Chondrocyte (in vitro differentiated cells): ENCODE measurements around the gene DEAF1. TPM values are rescaled to one million over a fixed set of nuclear protein-coding genes. Genes with fewer than 3 reads are reported as not detected.

Experiments used
- DNase-seq: peaks from one replicate; pipeline ENCODE4 v3.0.0; 2021; ENCODE audit warnings: mixed read lengths, low spot score
- H3K27ac Mint-ChIP-seq: one replicate; pipeline ENCODE4 v1.8.0; 2021; ENCODE audit warnings: mild to moderate bottlenecking, moderate library complexity, mixed read lengths; ENCODE audit not compliant: unreplicated experiment
- H3K27me3 Mint-ChIP-seq: 2 replicates; pipeline ENCODE4 v1.8.0; 2021; ENCODE audit warnings: low read depth, mixed read lengths
- H3K36me3 Mint-ChIP-seq: 2 replicates; pipeline ENCODE4 v1.8.0; 2021; ENCODE audit warnings: low read depth, mixed read lengths
- H3K4me1 Mint-ChIP-seq: 2 replicates; pipeline ENCODE4 v1.8.0; 2021; ENCODE audit warnings: low read depth, mild to moderate bottlenecking, mixed read lengths
- H3K4me3 Mint-ChIP-seq: one replicate; pipeline ENCODE4 v1.8.0; 2021; ENCODE audit warnings: mild to moderate bottlenecking, moderate library complexity, mixed read lengths; ENCODE audit not compliant: unreplicated experiment
- H3K9me3 Mint-ChIP-seq: 2 replicates; pipeline ENCODE4 v1.8.0; 2021; ENCODE audit warnings: low read depth, mixed read lengths
- total RNA-seq: library from RNA; stranded (reverse); gene quantifications from 3 replicates; pipeline ENCODE4 v1.2.1, GENCODE V29; 2021
- TF ChIP-seq, protein P1 (sequence below): fragments of 200-600 bp; sonication (generic); IDR thresholded peaks from 2 replicates; pipeline ENCODE4 v1.5.0; 2021; ENCODE audit warnings: antibody characterized with exemption, mild to moderate bottlenecking, moderate library complexity

The DEAF1 gene
- total RNA-seq, 1 donor from 2014 or later: 67.6 TPM

DNA sequence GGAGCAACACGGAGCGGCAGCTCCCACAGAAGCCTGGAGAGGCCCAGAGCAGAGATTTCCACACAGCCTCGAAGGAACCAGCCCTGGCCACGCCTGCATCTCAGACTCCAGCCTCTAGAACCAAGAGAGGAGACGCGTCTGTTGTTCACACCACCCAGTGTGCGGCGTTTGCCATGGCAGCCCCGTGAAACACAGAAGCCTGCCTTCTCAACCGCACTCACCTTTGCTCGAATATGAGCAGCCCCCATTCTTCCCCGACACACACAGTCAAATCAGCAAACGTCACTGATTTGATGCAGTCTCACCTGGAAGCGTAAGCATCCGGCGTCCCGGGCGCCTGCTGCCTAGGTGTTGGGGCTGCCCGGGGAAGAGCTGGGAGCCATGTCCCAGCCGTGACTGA lies 38.0 kb upstream of the DEAF1 start:
- DNase-seq: no peak
- Mint-ChIP-seq H3K36me3 (peaks cover 2% of the 10 kb centered on the region), H3K4me3 (no peak overlapping the region), H3K27ac (no peak overlapping the region), H3K27me3 (peaks cover 3% of the 10 kb centered on the region), H3K9me3 (no peaks in the 10 kb centered on the region), H3K4me1 (peaks cover 4% of the 10 kb centered on the region)
- TF ChIP-seq, protein P1, sequence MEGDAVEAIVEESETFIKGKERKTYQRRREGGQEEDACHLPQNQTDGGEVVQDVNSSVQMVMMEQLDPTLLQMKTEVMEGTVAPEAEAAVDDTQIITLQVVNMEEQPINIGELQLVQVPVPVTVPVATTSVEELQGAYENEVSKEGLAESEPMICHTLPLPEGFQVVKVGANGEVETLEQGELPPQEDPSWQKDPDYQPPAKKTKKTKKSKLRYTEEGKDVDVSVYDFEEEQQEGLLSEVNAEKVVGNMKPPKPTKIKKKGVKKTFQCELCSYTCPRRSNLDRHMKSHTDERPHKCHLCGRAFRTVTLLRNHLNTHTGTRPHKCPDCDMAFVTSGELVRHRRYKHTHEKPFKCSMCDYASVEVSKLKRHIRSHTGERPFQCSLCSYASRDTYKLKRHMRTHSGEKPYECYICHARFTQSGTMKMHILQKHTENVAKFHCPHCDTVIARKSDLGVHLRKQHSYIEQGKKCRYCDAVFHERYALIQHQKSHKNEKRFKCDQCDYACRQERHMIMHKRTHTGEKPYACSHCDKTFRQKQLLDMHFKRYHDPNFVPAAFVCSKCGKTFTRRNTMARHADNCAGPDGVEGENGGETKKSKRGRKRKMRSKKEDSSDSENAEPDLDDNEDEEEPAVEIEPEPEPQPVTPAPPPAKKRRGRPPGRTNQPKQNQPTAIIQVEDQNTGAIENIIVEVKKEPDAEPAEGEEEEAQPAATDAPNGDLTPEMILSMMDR: no peak

DNA sequence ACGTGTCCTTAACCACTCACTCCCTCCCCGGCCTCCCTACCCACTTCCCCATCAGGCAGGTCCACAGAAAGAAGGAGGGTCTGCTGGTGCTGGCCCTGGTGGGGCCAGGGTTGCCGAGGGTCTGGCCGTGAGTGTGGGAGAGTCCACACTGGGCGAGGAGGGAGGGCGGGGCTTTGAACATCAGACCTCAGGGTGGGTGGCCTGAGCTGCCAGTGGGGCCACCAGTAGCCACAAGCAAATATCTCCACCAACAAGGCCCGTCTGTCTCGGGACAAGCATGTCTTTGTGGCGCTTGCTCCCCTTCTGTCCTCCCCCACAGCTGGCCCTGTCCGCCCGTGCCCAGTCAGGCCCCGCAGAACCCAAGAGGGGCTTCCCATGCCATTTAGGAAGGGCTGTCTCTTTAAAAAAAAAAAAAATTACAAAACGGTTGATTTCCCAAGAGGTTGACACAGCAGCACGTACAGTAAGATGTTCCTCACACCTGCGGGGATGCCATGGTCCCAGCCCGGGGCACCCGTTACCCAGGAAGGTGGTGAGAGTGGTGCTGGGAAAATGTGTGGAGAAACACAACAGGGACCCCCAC lies 34.6 kb upstream of the DEAF1 start:
- no peak overlapping the region for H3K27ac Mint-ChIP-seq
- TF ChIP-seq, protein P1: no peak
- no peaks in the 10 kb centered on the region for H3K36me3 Mint-ChIP-seq
- H3K9me3 Mint-ChIP-seq: no peaks in the 10 kb centered on the region
- no peak for DNase-seq
- H3K27me3 Mint-ChIP-seq: no peaks in the 10 kb centered on the region
- no peak overlapping the region for H3K4me3 Mint-ChIP-seq
- H3K4me1 Mint-ChIP-seq: peaks cover 8% of the 10 kb centered on the region

DNA sequence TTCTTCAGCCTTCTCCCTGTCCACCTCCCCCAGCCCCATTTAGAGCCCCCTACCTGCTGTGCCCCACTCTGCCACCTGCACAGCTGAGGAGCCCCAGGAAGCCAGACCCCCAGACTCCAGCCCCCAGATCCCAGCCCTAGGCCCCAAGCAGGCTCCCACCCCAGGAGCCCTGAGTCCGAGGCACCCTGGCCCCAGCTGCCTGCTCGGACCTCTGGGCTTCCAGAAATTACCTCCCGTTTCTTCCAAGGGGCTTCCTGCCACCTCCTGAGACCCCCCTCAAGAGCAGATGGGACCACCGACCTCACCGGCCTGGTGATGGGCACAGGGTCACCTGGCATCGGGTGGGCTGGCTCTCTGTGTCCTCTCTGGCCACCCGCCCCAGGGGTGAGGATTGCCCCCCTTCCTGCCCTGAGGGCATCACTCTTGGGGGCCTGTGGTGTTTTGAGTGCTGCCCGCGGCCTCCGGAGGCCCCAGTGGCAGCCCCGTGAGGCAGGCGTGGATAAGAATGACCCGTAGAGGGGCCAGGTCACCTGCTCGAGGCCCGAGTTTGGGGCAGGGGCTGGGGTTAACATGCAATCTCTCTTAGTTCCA lies 34.0 kb upstream of the DEAF1 start:
- H3K27me3 Mint-ChIP-seq: no peaks in the 10 kb centered on the region
- no peak overlapping the region for H3K27ac Mint-ChIP-seq
- no peak for DNase-seq
- no peak overlapping the region for H3K4me3 Mint-ChIP-seq
- no peaks in the 10 kb centered on the region for H3K9me3 Mint-ChIP-seq
- TF ChIP-seq, protein P1: no peak
- H3K36me3 Mint-ChIP-seq: peaks cover 2% of the 10 kb centered on the region
- H3K4me1 Mint-ChIP-seq: peaks cover 8% of the 10 kb centered on the region

DNA sequence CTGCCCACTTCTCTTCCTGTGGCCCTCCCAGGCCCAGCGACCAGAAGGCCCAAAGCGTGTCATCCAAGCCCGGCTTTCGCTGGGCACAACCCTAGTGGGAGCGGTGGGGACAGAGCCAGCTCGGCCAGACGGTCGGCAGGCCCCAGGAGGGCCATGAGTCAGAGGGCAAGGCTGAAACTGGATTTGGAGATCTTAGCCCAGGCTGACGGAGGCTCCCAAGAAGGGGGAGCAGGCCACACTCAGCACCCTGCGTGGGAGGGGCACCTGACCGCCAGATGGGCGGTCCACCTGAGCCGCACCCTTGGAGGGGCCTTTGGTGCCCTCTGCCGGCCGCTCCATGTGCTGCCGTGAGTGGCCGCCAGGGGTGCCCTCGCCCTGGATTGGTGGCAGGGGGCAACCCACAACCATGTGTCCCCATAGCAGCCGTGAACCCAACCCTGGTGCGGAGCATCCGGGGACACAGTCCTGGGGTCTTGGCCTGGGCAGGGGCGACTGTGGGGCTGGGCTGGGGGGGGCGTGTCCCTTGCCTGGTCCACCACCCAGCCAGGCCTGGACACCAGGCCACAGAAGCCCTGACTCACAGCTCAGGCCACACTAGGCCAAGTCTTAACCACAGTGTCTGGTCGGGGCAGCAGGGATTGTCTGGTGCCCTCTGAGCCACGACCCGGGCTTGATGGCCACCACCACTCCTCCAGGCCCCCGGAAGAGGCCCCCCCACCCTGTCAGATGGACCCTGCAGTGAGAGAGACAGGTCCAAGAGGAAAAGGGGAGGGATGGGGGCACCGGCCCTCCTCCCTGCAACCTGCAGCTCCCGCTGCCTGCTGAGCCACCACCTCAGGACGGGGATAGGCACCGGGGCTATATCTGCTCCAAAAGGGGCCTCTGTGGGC lies 33.1 kb upstream of the DEAF1 start:
- H3K36me3 Mint-ChIP-seq: peaks cover 3% of the 10 kb centered on the region
- H3K4me3 Mint-ChIP-seq: no peak overlapping the region
- H3K9me3 Mint-ChIP-seq: no peaks in the 10 kb centered on the region
- TF ChIP-seq, protein P1: peak; percentile 100
- peak overlapping the region; percentile 57 for H3K27ac Mint-ChIP-seq
- DNase-seq: peak; percentile 88
- no peaks in the 10 kb centered on the region for H3K27me3 Mint-ChIP-seq
- H3K4me1 Mint-ChIP-seq: peaks cover 9% of the 10 kb centered on the region

DNA sequence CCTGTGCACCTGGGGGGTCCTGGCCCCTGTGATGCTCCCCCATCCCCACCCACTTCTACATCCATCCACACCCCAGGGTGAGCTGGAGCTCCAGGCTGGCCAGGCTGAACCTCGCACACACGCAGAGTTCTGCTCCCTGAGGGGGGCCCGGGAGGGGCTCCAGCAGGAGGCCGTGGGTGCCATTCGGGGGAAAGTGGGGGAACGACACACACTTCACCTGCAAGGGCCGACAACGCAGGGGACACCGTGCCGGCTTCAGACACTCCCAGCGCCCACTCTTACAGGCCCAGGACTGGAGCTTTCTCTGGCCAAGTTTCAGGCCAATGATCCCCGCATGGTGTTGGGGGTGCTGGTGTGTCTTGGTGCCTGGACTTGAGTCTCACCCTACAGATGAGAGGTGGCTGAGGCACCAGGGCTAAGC lies 32.3 kb upstream of the DEAF1 start:
- no peaks in the 10 kb centered on the region for H3K27me3 Mint-ChIP-seq
- H3K4me3 Mint-ChIP-seq: no peak overlapping the region
- no peaks in the 10 kb centered on the region for H3K9me3 Mint-ChIP-seq
- peaks cover 3% of the 10 kb centered on the region for H3K36me3 Mint-ChIP-seq
- TF ChIP-seq, protein P1: no peak
- H3K4me1 Mint-ChIP-seq: peaks cover 10% of the 10 kb centered on the region
- H3K27ac Mint-ChIP-seq: peak overlapping the region; percentile 57
- DNase-seq: no peak
